Left lung (tissue), 10 donors: Measurements from ENCODE around the gene SH2D7. TPM values are rescaled to one million over a fixed set of nuclear protein-coding genes. Genes with fewer than 3 reads are reported as not detected.

ENCODE experiments used
- ATAC-seq: fragments of 200-7000 bp; cut with Tn5 transposase; one replicate; pipeline ENCODE4 v1.9.1; 2020; ENCODE audit warnings: moderate library complexity
- DNase-seq, 4 donors: peaks; one replicate each; pipeline ENCODE4 v3.0.0-alpha.2; 2013 to 2020
- H3K27ac ChIP-seq, 2 donors: fragments of 200-600 bp; sonication (generic) in 1 of 2; one replicate each; pipeline versions ENCODE4 v1.5.0 to v1.8.0; 2020 to 2021
- H3K27me3 ChIP-seq, 2 donors: fragments of 200-600 bp; sonication (generic) in 1 of 2; one replicate each; pipeline versions ENCODE4 v1.5.0 to v1.8.0; 2020 to 2021
- H3K36me3 ChIP-seq, 2 donors: fragments of 200-600 bp; sonication (generic) in 1 of 2; one replicate each; pipeline versions ENCODE4 v1.5.0 to v1.8.0; 2020 to 2021
- H3K4me1 ChIP-seq, 2 donors: fragments of 200-600 bp; one replicate each; pipeline ENCODE4 v1.8.0; 2021
- H3K4me3 ChIP-seq, 2 donors: fragments of 200-600 bp; sonication (generic) in 1 of 2; one replicate each; pipeline versions ENCODE4 v1.5.0 to v1.8.0; 2020 to 2021; ENCODE audit warnings: mild to moderate bottlenecking in 1 of 2
- H3K9me3 ChIP-seq, 2 donors: fragments of 200-600 bp; sonication (generic) in 1 of 2; one replicate each; pipeline versions ENCODE4 v1.5.0 to v1.8.0; 2020 to 2021
- intact Hi-C, 2 donors: fragments of 100-400 bp; cut with DNase I; formaldehyde crosslinking; loops; one replicate each; pipeline versions ENCODE4 v1.11.2 to v1.14.2; 2022
- polyA plus RNA-seq, 6 donors: library from polyadenylated mRNA; unstranded; fragments of 120-200 nt; gene quantifications; one replicate each; pipeline ENCODE4 v1.2.1, GENCODE V29; 2013; ENCODE audit not compliant: insufficient read length in 6 of 6
- total RNA-seq, 2 donors: library from RNA; stranded (reverse); fragmentation: NEBNext Ultra II Directional; extraction: Animal tissue kit (Norgen Biotek cat#: 25700); gene quantifications; one replicate each; pipeline ENCODE4 v1.2.1, GENCODE V29; 2021
- TF ChIP-seq, protein P1 (sequence below), 2 donors: fragments of 200-600 bp; sonication (generic) in 1 of 2; IDR thresholded peaks; one replicate each; pipeline versions ENCODE4 v1.5.0 to v1.8.0; 2021; ENCODE audit warnings: antibody characterized with exemption in 2 of 2
- donor health status: DM: no; HTN: yes; CAD: no.
- donor health status: DM: no; HTN: no; CAD: no.

The SH2D7 gene
- total and polyA plus RNA-seq, 8 donors = 0.27 to 0.69 (median 0.55) TPM; not detected in 2

DNA sequence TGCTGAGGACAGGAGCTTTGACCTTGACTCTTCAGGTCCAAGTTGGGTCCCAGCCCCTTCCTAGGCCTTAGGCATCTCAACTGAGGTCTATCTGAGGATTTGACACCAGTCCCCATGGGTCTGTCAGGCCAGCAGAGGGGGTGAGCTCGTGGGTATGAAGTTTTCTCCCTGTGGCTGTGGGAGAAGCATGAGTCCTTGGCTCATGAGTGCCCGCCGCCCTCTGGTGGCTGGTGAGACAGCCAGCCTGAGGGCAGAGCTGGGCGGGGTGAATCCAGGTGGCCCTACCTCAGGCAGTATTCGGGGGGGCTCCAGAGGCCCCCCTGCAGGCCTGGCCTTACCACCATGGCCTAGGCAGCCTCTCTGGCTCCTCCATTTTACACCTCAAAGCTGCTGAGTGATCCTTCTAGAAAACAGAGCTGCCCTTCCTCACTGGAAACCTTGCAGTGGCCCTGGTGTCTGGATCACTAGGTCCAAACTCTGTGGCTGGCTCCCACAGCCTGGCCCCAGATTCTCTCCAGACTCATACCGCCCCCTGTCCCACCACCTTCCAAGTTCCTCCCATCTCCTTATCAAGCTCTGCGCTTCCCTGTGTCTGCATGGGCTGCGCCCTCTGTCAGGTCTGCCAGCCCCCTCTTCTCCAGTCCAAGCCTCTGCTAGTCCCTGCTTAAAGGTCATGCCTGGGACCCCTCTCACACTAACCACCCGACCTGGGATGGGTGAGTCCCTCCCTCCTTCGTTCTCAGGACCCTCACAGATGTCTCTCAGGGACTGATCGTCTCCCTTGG lies 16.1 kb downstream of the SH2D7 start:
- H3K27me3 ChIP-seq = no peaks in the 10 kb centered on the region
- H3K36me3 ChIP-seq = no peaks in the 10 kb centered on the region
- no peak overlapping the region for H3K27ac ChIP-seq
- peaks cover under 1 to 27% of the 10 kb centered on the region in 2 donors for H3K4me1 ChIP-seq
- ATAC-seq (peak; percentile 93), DNase-seq (peak; percentile 67 to 96 (median 84))
- intact Hi-C loops = no loop called here
- no peak overlapping the region for H3K4me3 ChIP-seq
- H3K9me3 ChIP-seq = no peaks in the 10 kb centered on the region
- TF ChIP-seq, protein P1, sequence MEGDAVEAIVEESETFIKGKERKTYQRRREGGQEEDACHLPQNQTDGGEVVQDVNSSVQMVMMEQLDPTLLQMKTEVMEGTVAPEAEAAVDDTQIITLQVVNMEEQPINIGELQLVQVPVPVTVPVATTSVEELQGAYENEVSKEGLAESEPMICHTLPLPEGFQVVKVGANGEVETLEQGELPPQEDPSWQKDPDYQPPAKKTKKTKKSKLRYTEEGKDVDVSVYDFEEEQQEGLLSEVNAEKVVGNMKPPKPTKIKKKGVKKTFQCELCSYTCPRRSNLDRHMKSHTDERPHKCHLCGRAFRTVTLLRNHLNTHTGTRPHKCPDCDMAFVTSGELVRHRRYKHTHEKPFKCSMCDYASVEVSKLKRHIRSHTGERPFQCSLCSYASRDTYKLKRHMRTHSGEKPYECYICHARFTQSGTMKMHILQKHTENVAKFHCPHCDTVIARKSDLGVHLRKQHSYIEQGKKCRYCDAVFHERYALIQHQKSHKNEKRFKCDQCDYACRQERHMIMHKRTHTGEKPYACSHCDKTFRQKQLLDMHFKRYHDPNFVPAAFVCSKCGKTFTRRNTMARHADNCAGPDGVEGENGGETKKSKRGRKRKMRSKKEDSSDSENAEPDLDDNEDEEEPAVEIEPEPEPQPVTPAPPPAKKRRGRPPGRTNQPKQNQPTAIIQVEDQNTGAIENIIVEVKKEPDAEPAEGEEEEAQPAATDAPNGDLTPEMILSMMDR (IDR thresholded peaks at IDR 0.05) = peak; percentile 85 to 98

DNA sequence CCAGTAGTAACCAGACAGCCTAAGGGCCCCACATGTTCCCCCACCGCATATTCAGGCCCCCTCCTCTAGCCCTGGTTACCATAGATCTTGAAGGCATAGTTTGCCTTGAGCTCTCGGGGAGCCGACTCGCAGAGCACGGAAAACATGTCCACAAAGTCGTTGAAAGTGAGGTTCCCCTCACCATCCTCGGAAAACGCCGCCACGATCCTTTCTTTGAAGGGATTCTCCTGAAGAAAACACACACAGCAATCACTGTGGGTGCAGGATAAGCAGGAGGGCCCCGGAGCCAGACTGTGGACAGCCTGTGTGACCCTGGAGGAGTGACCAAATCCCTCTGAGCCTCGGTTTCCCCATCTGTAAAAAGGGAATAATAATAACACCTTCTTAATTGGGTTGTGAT lies 16.8 kb downstream of the SH2D7 start:
- H3K9me3 ChIP-seq = no peaks in the 10 kb centered on the region
- peak in 1 of 4 donors; percentile 27 for DNase-seq
- H3K4me1 ChIP-seq = peaks cover 0 to 21% of the 10 kb centered on the region in 2 donors
- H3K27me3 ChIP-seq = no peaks in the 10 kb centered on the region
- TF ChIP-seq, protein P1 (IDR thresholded peaks at IDR 0.05) = no peak
- intact Hi-C loops = no loop called here
- no peak overlapping the region for H3K27ac ChIP-seq
- no peaks in the 10 kb centered on the region for H3K36me3 ChIP-seq
- no peak overlapping the region for H3K4me3 ChIP-seq
- ATAC-seq = no peak

DNA sequence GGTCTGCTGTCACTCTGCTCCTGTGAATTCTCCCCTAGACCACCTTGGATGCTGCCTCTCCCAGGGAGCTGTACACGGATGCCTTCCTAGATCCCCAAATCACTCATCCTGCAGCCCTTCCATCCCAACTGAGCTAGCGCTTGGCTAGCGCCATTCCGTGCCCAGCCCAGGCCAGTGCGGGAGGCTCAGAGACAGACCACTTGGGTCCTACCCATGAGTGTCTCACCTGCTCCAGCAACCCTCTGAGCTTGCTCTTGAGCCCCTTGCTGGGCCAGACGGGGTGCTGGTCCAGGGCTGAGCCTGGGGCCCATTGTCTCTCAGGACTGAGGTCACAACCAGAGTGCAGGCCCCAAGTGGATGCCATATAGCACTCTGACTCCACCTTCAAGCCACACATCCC lies 17.7 kb downstream of the SH2D7 start:
- Histone ChIP-seq H3K4me1 (peaks cover 0 to 11% of the 10 kb centered on the region in 2 donors), H3K36me3 (no peaks in the 10 kb centered on the region), H3K27ac (no peak overlapping the region), H3K4me3 (no peak overlapping the region), H3K9me3 (no peaks in the 10 kb centered on the region), H3K27me3 (no peaks in the 10 kb centered on the region)
- DNase-seq (peak in 1 of 4 donors; percentile 24), ATAC-seq (no peak)
- intact Hi-C loops = loop anchor here (5.0 kb wide), 3 partner anchors 87 to 132 kb away; no protein-coding TSS in a partner anchor
- TF ChIP-seq, protein P1 (IDR thresholded peaks at IDR 0.05) = no peak

DNA sequence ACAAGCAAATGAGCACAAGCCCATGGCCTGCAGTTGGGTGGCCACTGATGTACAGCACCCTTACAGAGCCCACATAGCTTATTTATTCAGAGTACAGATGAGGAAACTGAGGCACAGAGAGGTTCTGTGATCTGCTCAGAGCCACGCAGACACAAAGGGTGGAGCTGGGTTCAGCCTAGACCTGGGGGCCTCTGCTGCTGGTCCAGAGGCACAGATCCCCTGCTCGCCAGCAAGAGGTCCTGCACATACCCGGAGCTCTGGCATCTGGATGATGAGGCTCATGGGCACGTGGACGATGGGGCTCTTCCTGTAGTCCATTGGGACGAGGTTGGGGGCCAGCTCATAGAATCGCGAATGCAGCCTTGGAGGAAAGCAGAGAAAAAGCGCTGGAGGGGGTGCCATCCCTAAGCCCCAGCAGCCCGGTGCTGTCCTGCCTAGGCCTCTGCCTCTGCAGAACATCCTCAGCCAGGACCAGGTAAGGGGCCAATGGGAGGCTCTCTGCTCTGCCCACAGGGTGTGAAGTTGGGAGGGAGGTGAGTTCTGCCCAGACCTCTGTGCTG lies 18.6 kb downstream of the SH2D7 start:
- intact Hi-C loops = loop anchor here (5.0 kb wide), 3 partner anchors 86 to 131 kb away; no protein-coding TSS in a partner anchor
- DNase-seq (peak in 1 of 4 donors; percentile 26), ATAC-seq (no peak)
- TF ChIP-seq, protein P1 (IDR thresholded peaks at IDR 0.05) = no peak
- H3K27ac ChIP-seq = no peak overlapping the region
- no peaks in the 10 kb centered on the region for H3K9me3 ChIP-seq
- H3K36me3 ChIP-seq = no peaks in the 10 kb centered on the region
- H3K4me3 ChIP-seq = no peak overlapping the region
- H3K27me3 ChIP-seq = no peaks in the 10 kb centered on the region
- peaks cover 0 to 6% of the 10 kb centered on the region in 2 donors for H3K4me1 ChIP-seq

DNA sequence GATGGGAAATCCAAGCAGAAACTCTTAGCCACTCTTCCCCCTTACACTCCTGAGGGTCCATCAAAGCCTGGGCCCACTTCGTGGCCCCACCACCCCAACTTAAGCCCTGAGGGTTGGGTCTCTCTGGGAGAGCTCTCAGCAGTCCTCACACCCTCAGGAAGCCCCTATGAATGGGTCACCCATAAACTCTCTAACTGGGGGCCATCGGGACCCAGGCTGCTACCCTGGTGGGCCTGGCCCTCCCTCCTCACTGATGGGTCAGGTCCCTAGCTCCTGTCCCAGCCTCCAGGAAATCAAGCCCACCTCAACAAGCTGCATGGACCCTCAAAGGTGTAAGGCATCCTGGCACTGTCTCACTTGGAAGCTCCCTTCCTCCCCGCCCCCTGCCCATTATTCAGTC lies 19.4 kb downstream of the SH2D7 start:
- Histone ChIP-seq H3K4me1 (peaks cover 0 to 6% of the 10 kb centered on the region in 2 donors), H3K9me3 (no peaks in the 10 kb centered on the region), H3K27ac (no peak overlapping the region), H3K36me3 (no peaks in the 10 kb centered on the region), H3K27me3 (no peaks in the 10 kb centered on the region), H3K4me3 (no peak overlapping the region)
- ATAC-seq (no peak), DNase-seq (no peak)
- intact Hi-C loops = loop anchor here (5.0 kb wide), 3 partner anchors 86 to 131 kb away; no protein-coding TSS in a partner anchor
- TF ChIP-seq, protein P1 (IDR thresholded peaks at IDR 0.05) = no peak
